Stomach (tissue), 4 donors: Measurements from ENCODE around the gene PCBD1.

Experiments used
- CTCF ChIP-seq, 7 experiments: fragments of 450-650 bp in 4 of 7; fragments of 200-600 bp in 3 of 7; sonication (generic) in 3 of 7; IDR thresholded peaks; one replicate each; pipeline ENCODE4 v1.5.1; 2016 to 2019; ENCODE audit warnings: antibody characterized with exemption in 7 of 7, control low read depth in 2 of 7, mild to moderate bottlenecking in 1 of 7
- POLR2A ChIP-seq, 4 donors: fragments of 450-650 bp; IDR thresholded peaks; one replicate each; pipeline ENCODE4 v1.6.1; 2016; ENCODE audit warnings: antibody characterized with exemption in 4 of 4, control low read depth in 2 of 4, mild to moderate bottlenecking in 1 of 4, moderate library complexity in 1 of 4

- TF ChIP-seq CTCF (IDR thresholded peaks at IDR 0.05) (no peak), POLR2A (IDR thresholded peaks at IDR 0.05) (no peak)
These were observed 25.0 kb upstream of the PCBD1 start for GRCh38 chr10:70913191-70913892.
